Keratinocyte (primary cell): Measurements from ENCODE around the gene KIF21B.

Experiments used
- EZH2 ChIP-seq: IDR thresholded peaks from one replicate; pipeline ENCODE4 v1.6.1; 2012; ENCODE audit warnings: inconsistent platforms, mild to moderate bottlenecking, low read length, moderate library complexity
- TF ChIP-seq, protein P1 (sequence below), 3 experiments: IDR thresholded peaks in 1 of 3; conservative IDR thresholded peaks in 1 of 3; optimal IDR thresholded peaks in 1 of 3; 2 replicates in 2 of 3; 3 replicates in 1 of 3; pipeline versions ENCODE3 to v1.5.1; 2011; ENCODE audit warnings: low read length in 3 of 3, mild to moderate bottlenecking in 3 of 3, moderate library complexity in 2 of 3, control low read depth in 1 of 3, inconsistent platforms in 1 of 3; ENCODE audit not compliant: insufficient read depth in 2 of 3; ENCODE audit errors: extremely low read depth in 1 of 3

GRCh38 chr1:201059871-201060555 is 36.5 kb upstream of the KIF21B start:
- TF ChIP-seq, protein P1, sequence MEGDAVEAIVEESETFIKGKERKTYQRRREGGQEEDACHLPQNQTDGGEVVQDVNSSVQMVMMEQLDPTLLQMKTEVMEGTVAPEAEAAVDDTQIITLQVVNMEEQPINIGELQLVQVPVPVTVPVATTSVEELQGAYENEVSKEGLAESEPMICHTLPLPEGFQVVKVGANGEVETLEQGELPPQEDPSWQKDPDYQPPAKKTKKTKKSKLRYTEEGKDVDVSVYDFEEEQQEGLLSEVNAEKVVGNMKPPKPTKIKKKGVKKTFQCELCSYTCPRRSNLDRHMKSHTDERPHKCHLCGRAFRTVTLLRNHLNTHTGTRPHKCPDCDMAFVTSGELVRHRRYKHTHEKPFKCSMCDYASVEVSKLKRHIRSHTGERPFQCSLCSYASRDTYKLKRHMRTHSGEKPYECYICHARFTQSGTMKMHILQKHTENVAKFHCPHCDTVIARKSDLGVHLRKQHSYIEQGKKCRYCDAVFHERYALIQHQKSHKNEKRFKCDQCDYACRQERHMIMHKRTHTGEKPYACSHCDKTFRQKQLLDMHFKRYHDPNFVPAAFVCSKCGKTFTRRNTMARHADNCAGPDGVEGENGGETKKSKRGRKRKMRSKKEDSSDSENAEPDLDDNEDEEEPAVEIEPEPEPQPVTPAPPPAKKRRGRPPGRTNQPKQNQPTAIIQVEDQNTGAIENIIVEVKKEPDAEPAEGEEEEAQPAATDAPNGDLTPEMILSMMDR (optimal IDR thresholded peaks at IDR 0.05 in 1 of 3, IDR thresholded peaks at IDR 0.05 in 1 of 3, conservative IDR thresholded peaks at IDR 0.05 in 1 of 3; ENCODE audit: extremely low read depth in 1 of 3, insufficient read depth in 2 of 3, low read length in 3 of 3), result no peak
- TF ChIP-seq EZH2, result no peak
